Nephron (organoid): ENCODE results near the gene SGK1.
"Not testable (repeated sequence)": the region's sequence is repeated elsewhere in the genome, so short reads cannot be mapped to it uniquely, and the experiment has no call there.

Experiments used
- H3K27ac Mint-ChIP-seq, 3 experiments: 2 replicates each; pipeline ENCODE4 v1.8.0; 2020; ENCODE audit warnings: mixed read lengths in 3 of 3, mild to moderate bottlenecking in 2 of 3, moderate library complexity in 1 of 3
- H3K27me3 Mint-ChIP-seq: 2 replicates; pipeline ENCODE4 v1.8.0; 2021; ENCODE audit warnings: low read depth, mild to moderate bottlenecking, moderate library complexity, mixed read lengths
- H3K36me3 Mint-ChIP-seq: 2 replicates; pipeline ENCODE4 v1.8.0; 2020; ENCODE audit warnings: low read depth, mixed read lengths
- H3K4me1 Mint-ChIP-seq: 2 replicates; pipeline ENCODE4 v1.8.0; 2020; ENCODE audit warnings: mixed read lengths
- H3K4me3 Mint-ChIP-seq, 3 experiments: 2 replicates each; pipeline ENCODE4 v1.8.0; 2020; ENCODE audit warnings: mild to moderate bottlenecking in 3 of 3, mixed read lengths in 3 of 3, moderate library complexity in 2 of 3
- H3K9me3 Mint-ChIP-seq: 2 replicates; pipeline ENCODE4 v1.8.0; 2020; ENCODE audit warnings: mixed read lengths
- TF ChIP-seq, protein P1 (sequence below), 3 experiments: fragments of 200-600 bp; sonication (generic); IDR thresholded peaks; one replicate each; pipeline ENCODE4 v1.5.0; 2021; ENCODE audit warnings: antibody characterized with exemption in 3 of 3; ENCODE audit not compliant: unreplicated experiment in 3 of 3

SGK1 gene

GRCh38 chr6:134287859-134288537, 29.9 kb downstream of the SGK1 start:
- H3K9me3 Mint-ChIP-seq, result peaks cover 3% of the 10 kb centered on the region
- H3K4me3 Mint-ChIP-seq, result no peak overlapping the region
- TF ChIP-seq, protein P1, sequence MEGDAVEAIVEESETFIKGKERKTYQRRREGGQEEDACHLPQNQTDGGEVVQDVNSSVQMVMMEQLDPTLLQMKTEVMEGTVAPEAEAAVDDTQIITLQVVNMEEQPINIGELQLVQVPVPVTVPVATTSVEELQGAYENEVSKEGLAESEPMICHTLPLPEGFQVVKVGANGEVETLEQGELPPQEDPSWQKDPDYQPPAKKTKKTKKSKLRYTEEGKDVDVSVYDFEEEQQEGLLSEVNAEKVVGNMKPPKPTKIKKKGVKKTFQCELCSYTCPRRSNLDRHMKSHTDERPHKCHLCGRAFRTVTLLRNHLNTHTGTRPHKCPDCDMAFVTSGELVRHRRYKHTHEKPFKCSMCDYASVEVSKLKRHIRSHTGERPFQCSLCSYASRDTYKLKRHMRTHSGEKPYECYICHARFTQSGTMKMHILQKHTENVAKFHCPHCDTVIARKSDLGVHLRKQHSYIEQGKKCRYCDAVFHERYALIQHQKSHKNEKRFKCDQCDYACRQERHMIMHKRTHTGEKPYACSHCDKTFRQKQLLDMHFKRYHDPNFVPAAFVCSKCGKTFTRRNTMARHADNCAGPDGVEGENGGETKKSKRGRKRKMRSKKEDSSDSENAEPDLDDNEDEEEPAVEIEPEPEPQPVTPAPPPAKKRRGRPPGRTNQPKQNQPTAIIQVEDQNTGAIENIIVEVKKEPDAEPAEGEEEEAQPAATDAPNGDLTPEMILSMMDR (IDR thresholded peaks at IDR 0.05; ENCODE audit: unreplicated experiment in 3 of 3), result no peak
- H3K27ac Mint-ChIP-seq, result peak overlapping the region in 2 of 3 experiments; percentile 11 to 25
- no peaks in the 10 kb centered on the region for H3K36me3 Mint-ChIP-seq
- peaks cover 8% of the 10 kb centered on the region for H3K4me1 Mint-ChIP-seq
- H3K27me3 Mint-ChIP-seq, result no peaks in the 10 kb centered on the region

- Mint-ChIP-seq H3K9me3 (peaks cover 3% of the 10 kb centered on the region), H3K27ac (no peak overlapping the region), H3K4me1 (peaks cover under 1% of the 10 kb centered on the region), H3K27me3 (no peaks in the 10 kb centered on the region), H3K36me3 (no peaks in the 10 kb centered on the region), H3K4me3 (no peak overlapping the region)
- TF ChIP-seq, protein P1 (IDR thresholded peaks at IDR 0.05; ENCODE audit: unreplicated experiment in 3 of 3), result no peak
These were observed 35.1 kb downstream of the SGK1 start for GRCh38 chr6:134282816-134283215.

GRCh38 chr6:134281388-134281787, 36.5 kb downstream of the SGK1 start:
- H3K27me3 Mint-ChIP-seq, result no peaks in the 10 kb centered on the region
- no peak overlapping the region for H3K27ac Mint-ChIP-seq
- TF ChIP-seq, protein P1 (IDR thresholded peaks at IDR 0.05; ENCODE audit: unreplicated experiment in 3 of 3), result no peak
- no peak overlapping the region for H3K4me3 Mint-ChIP-seq
- H3K4me1 Mint-ChIP-seq, result no peaks in the 10 kb centered on the region
- H3K36me3 Mint-ChIP-seq, result no peaks in the 10 kb centered on the region
- peaks cover 3% of the 10 kb centered on the region for H3K9me3 Mint-ChIP-seq

DNA sequence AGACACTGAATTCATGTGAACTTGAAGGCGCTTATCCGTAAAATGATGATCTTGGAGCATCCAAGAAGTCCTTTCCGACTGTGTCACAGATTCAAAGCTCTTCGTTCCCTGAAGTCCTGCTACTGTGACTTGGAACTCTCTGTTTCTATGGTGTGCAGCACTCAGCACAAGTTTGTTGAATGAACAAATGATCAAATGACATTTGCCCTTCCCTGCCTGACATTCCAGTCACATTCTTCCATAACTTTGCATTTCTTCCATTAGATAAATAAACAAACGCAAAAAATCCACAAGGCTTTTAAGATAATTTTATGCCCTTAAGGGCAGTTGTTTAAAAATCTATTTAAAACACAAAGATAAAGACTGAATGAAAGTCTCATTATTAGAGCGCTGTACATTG, 39.9 kb downstream of the SGK1 start:
- Mint-ChIP-seq H3K27me3 (peaks cover 3% of the 10 kb centered on the region), H3K9me3 (no peaks in the 10 kb centered on the region), H3K4me3 (no peak overlapping the region), H3K4me1 (no peaks in the 10 kb centered on the region), H3K36me3 (no peaks in the 10 kb centered on the region), H3K27ac (no peak overlapping the region)
- TF ChIP-seq, protein P1 (IDR thresholded peaks at IDR 0.05; ENCODE audit: unreplicated experiment in 3 of 3), result no peak

DNA sequence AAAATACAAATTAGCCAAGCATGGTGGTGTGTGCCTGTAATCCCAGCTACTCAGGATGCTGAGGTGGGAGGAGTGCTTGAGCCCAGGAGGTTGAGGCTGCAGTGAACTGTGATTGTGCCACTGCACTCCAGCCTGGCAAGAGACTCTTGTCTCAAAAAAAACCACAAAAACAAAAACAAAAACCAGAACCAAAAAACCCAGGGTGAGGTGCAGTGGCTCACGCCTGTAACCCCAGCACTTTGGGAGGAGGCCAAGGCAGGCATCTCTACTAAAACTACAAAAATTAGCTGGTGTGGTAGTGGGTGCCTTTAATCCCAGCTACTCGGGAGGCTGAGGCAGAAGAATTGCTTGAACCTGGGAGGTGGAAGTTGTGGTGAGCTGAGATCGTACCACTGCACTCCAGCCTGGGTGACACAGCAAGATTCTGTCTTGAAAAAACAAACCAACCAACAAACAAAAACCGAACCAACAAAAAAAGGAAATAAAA, 41.0 kb downstream of the SGK1 start:
- H3K27me3 Mint-ChIP-seq, H3K4me3 Mint-ChIP-seq, H3K9me3 Mint-ChIP-seq, H3K4me1 Mint-ChIP-seq, H3K27ac Mint-ChIP-seq, H3K36me3 Mint-ChIP-seq: not testable (repeated sequence)

- Mint-ChIP-seq H3K27ac (peak overlapping the region in 2 of 3 experiments; percentile 5 to 15), H3K36me3 (no peaks in the 10 kb centered on the region), H3K4me3 (no peak overlapping the region), H3K9me3 (no peaks in the 10 kb centered on the region), H3K4me1 (peaks cover 6% of the 10 kb centered on the region), H3K27me3 (peaks cover 3% of the 10 kb centered on the region)
- TF ChIP-seq, protein P1 (IDR thresholded peaks at IDR 0.05; ENCODE audit: unreplicated experiment in 3 of 3), result no peak
These were observed 45.5 kb downstream of the SGK1 start for GRCh38 chr6:134272374-134272773.
